Measurements from ENCODE around the gene SPG7.

Gene SPG7

DNA sequence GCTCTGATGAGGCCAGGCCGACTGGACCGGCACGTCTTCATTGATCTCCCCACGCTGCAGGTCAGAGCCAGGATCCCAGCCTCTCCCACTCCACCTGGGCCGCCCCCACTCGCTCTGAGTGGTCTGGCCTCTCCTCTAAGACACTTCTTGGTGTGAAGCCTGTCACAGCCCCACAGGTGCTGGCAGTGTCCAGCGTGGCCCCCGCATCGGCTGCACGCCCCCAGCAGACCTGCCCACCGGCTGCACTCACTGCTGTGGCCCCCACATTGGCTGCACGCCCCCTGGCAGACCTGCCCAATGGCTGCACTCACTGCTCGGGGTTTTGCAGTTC is 36.5 kb downstream of the SPG7 start:
- Histone ChIP-seq H3K36me3 (ENCODE audit: insufficient read depth, low read length) (no peaks in the 10 kb centered on the region), H3K9me3 (ENCODE audit: insufficient read depth, low read depth, low read length) (no peaks in the 10 kb centered on the region), H3K4me3 (ENCODE audit: low read length, poor library complexity, severe bottlenecking) (no peak overlapping the region), H3K79me2 (ENCODE audit: insufficient read depth, low read length) (no peaks in the 10 kb centered on the region), H4K20me1 (ENCODE audit: insufficient read depth, low read length, poor library complexity, severe bottlenecking) (no peaks in the 10 kb centered on the region), H3K9me2 (replicated peaks; ENCODE audit: low read depth, low read length) (no peaks in the 10 kb centered on the region), H2AFZ (ENCODE audit: low read length) (no peak overlapping the region), H3K27me3 (ENCODE audit: insufficient read depth, low read length, poor library complexity, severe bottlenecking) (no peaks in the 10 kb centered on the region), H3F3A (ENCODE audit: low read depth) (no peaks in the 10 kb centered on the region), H3K4me2 (ENCODE audit: low read depth, low read length, poor library complexity, severe bottlenecking) (no peak overlapping the region), H3K4me1 (ENCODE audit: insufficient read depth, low read length, poor library complexity, severe bottlenecking) (no peaks in the 10 kb centered on the region), H3K9ac (ENCODE audit: low read depth, low read length, poor library complexity, severe bottlenecking) (no peak overlapping the region)
- no peak for TF ChIP-seq EZH2phosphoT487 (IDR thresholded peaks at IDR 0.05; ENCODE audit: borderline replicate concordance)
- TF ChIP-seq, protein P1, sequence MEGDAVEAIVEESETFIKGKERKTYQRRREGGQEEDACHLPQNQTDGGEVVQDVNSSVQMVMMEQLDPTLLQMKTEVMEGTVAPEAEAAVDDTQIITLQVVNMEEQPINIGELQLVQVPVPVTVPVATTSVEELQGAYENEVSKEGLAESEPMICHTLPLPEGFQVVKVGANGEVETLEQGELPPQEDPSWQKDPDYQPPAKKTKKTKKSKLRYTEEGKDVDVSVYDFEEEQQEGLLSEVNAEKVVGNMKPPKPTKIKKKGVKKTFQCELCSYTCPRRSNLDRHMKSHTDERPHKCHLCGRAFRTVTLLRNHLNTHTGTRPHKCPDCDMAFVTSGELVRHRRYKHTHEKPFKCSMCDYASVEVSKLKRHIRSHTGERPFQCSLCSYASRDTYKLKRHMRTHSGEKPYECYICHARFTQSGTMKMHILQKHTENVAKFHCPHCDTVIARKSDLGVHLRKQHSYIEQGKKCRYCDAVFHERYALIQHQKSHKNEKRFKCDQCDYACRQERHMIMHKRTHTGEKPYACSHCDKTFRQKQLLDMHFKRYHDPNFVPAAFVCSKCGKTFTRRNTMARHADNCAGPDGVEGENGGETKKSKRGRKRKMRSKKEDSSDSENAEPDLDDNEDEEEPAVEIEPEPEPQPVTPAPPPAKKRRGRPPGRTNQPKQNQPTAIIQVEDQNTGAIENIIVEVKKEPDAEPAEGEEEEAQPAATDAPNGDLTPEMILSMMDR (conservative IDR thresholded peaks at IDR 0.05; ENCODE audit: low read length), result no peak

DNA sequence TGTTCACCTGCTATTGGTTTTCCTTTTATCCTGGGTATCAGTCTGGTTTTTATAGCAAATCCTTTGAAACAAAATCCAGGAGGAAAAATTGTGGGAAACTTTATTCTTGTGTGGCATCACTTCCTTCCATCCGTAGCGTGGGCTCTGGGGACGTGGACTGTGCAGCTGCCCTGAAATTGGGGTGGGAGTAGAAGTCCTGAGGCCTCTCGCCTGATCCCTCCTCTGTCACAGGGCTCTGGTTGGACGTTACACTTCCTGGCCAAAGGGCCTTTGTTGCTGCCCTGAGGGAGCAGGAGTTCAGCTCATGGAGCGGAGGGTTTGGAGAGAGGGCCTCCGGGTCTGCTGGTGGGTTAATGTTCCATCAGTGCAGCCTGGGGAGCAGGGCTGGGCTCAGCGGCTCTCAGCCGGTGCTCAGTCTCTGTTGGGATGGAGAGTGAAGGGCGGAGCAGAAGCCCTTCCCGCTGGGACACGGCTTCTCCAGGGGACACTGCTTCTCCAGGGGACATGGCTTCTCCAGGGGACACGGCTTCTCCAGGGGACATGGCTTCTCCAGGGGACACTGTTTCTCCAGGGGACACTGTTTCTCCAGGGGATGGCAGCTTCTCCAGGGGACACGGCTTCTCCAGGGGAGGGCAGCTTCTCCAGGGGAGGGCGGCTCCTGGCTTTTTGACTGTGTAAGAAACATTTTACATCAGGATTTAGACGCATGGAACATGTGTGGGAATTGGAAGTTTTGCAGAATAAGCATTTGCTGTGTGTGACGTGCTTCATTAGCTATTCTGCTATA is 37.0 kb downstream of the SPG7 start:
- TF ChIP-seq EZH2phosphoT487 (IDR thresholded peaks at IDR 0.05; ENCODE audit: borderline replicate concordance), result no peak
- TF ChIP-seq, protein P1 (conservative IDR thresholded peaks at IDR 0.05; ENCODE audit: low read length), result no peak
- no peaks in the 10 kb centered on the region for H3K9me3 ChIP-seq (ENCODE audit: insufficient read depth, low read depth, low read length)
- H3K4me2 ChIP-seq (ENCODE audit: low read depth, low read length, poor library complexity, severe bottlenecking), result no peak overlapping the region
- H3K9ac ChIP-seq (ENCODE audit: low read depth, low read length, poor library complexity, severe bottlenecking), result no peak overlapping the region
- H3K4me1 ChIP-seq (ENCODE audit: insufficient read depth, low read length, poor library complexity, severe bottlenecking), result no peaks in the 10 kb centered on the region
- H4K20me1 ChIP-seq (ENCODE audit: insufficient read depth, low read length, poor library complexity, severe bottlenecking), result no peaks in the 10 kb centered on the region
- H2AFZ ChIP-seq (ENCODE audit: low read length), result no peak overlapping the region
- H3K27me3 ChIP-seq (ENCODE audit: insufficient read depth, low read length, poor library complexity, severe bottlenecking), result no peaks in the 10 kb centered on the region
- no peaks in the 10 kb centered on the region for H3K79me2 ChIP-seq (ENCODE audit: insufficient read depth, low read length)
- no peak overlapping the region for H3K4me3 ChIP-seq (ENCODE audit: low read length, poor library complexity, severe bottlenecking)
- no peaks in the 10 kb centered on the region for H3K9me2 ChIP-seq (replicated peaks; ENCODE audit: low read depth, low read length)
- no peaks in the 10 kb centered on the region for H3F3A ChIP-seq (ENCODE audit: low read depth)
- H3K36me3 ChIP-seq (ENCODE audit: insufficient read depth, low read length), result no peaks in the 10 kb centered on the region

DNA sequence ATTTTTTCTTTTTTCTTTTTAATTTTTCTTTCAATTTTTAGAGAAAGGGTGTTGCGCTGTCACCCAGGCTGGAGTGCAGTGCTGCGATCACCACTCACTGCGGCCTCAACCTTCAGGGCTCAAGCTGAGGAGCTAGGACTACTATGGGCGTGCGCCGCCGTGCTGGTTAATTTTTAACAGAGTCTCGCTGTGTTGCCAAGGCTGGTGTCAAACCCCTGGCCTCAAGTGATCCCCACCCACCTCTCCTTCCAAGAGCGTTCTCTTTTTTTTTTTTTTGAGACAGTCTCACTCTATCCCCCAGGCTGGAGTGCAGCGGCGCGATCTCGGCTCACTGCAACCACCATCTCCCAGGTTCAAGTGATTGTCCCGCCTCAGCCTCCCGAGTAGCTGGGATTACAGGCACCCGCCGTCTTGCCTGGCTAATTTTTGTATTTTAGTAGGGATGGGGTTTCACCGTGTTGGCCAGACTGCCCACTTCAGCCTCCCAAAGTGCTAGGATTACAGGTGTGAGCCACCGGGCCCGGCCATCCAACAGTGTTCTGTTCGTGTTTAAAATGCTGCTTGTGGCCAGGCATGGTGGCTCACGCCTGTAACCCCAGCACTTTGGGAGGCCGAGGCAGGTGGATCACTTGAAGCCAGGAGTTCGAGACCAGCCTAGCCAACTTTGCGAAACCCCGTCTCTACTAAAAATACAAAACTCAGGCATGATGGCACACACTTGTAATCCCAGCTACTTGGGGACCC is 37.8 kb downstream of the SPG7 start:
- Histone ChIP-seq H2AFZ (ENCODE audit: low read length) (no peak overlapping the region), H3K4me2 (ENCODE audit: low read depth, low read length, poor library complexity, severe bottlenecking) (no peak overlapping the region), H3K79me2 (ENCODE audit: insufficient read depth, low read length) (no peaks in the 10 kb centered on the region), H4K20me1 (ENCODE audit: insufficient read depth, low read length, poor library complexity, severe bottlenecking) (no peaks in the 10 kb centered on the region), H3K36me3 (ENCODE audit: insufficient read depth, low read length) (no peaks in the 10 kb centered on the region), H3K9me2 (replicated peaks; ENCODE audit: low read depth, low read length) (no peaks in the 10 kb centered on the region), H3K9me3 (ENCODE audit: insufficient read depth, low read depth, low read length) (no peaks in the 10 kb centered on the region), H3K9ac (ENCODE audit: low read depth, low read length, poor library complexity, severe bottlenecking) (no peak overlapping the region), H3K4me3 (ENCODE audit: low read length, poor library complexity, severe bottlenecking) (no peak overlapping the region), H3F3A (ENCODE audit: low read depth) (no peaks in the 10 kb centered on the region), H3K4me1 (ENCODE audit: insufficient read depth, low read length, poor library complexity, severe bottlenecking) (no peaks in the 10 kb centered on the region), H3K27me3 (ENCODE audit: insufficient read depth, low read length, poor library complexity, severe bottlenecking) (no peaks in the 10 kb centered on the region)
- TF ChIP-seq EZH2phosphoT487 (IDR thresholded peaks at IDR 0.05; ENCODE audit: borderline replicate concordance), result no peak
- TF ChIP-seq, protein P1 (conservative IDR thresholded peaks at IDR 0.05; ENCODE audit: low read length), result no peak
